K562 (cell line): Measurements from ENCODE around the gene ANO10. TPM values are rescaled to one million over a fixed set of nuclear protein-coding genes. Genes with fewer than 3 reads are reported as not detected.

ENCODE experiments used
- ATAC-seq: fragments of 200-7000 bp; cut with Tn5 transposase; 3 replicates; pipeline ENCODE4 v1.9.1; 2020; ENCODE audit warnings: moderate library complexity
- BruUV-seq: library from RNA; stranded (reverse); fragments of 400-500 nt; replicated peaks from 2 replicates; lab custom pipeline; 2021; lab: Mats Ljungman, UMichigan
- CTCF ChIA-PET: fragments of 300-600 bp; formaldehyde crosslinking; extraction: SDS; loops from one replicate; lab custom pipeline; 2021; ENCODE audit warnings: low intra/inter-chr PET ratio; lab: Yijun Ruan, JAX
- POLR2A ChIA-PET: fragments of 300-600, 350-650 bp; sonication (Branson Sonifier 250); formaldehyde crosslinking; extraction: SDS; loops from one replicate; lab custom pipeline; 2021; ENCODE audit warnings: antibody characterized with exemption, inconsistent platforms; lab: Yijun Ruan, JAX
- DNase-seq, 4 experiments: peaks; one replicate each; pipeline versions ENCODE4 v3.0.0 to v3.0.0-alpha.2; 2011 to 2018; ENCODE audit warnings: low spot score in 3 of 4, mixed read lengths in 3 of 4; ENCODE audit errors: extremely low read depth in 1 of 4
- FAIRE-seq: peaks from 2 replicates; lab custom pipeline; 2011; peaks lifted over from hg19 to GRCh38; lab: Jason Lieb, UNC
- H2AFZ ChIP-seq: 2 replicates; pipeline ENCODE4 v1.6.0; 2011; ENCODE audit warnings: low read depth, low read length, control low read depth, inconsistent platforms
- H3K27ac ChIP-seq: fragments of 200-600 bp; 3 replicates; pipeline ENCODE4 v1.8.0; 2011; ENCODE audit warnings: low read depth, mild to moderate bottlenecking, control low read depth, inconsistent platforms, low read length, moderate library complexity, mixed read lengths; ENCODE audit errors: extremely low read depth
- H3K27me3 ChIP-seq, 2 experiments: fragments of 300-600 bp in 1 of 2; 2 replicates in 1 of 2; 3 replicates in 1 of 2; pipeline versions ENCODE4 v1.6.0 to v1.8.0; 2011; ENCODE audit warnings: inconsistent platforms in 2 of 2, low read length in 2 of 2, mild to moderate bottlenecking in 1 of 2, mixed read lengths in 1 of 2, moderate library complexity in 1 of 2; ENCODE audit not compliant: control insufficient read depth in 2 of 2, insufficient read depth in 2 of 2
- H3K36me3 ChIP-seq: fragments of 300-600 bp; 3 replicates; pipeline ENCODE4 v1.8.0; 2011; ENCODE audit warnings: mild to moderate bottlenecking, low read length, inconsistent platforms; ENCODE audit not compliant: control insufficient read depth, insufficient read depth
- H3K4me1 ChIP-seq, 2 experiments: fragments of 200-600 bp in 1 of 2; replicated peaks in 1 of 2; 2 replicates in 1 of 2; 3 replicates in 1 of 2; pipeline versions ENCODE4 v1.5.1 to v1.8.0; 2011; ENCODE audit warnings: inconsistent platforms in 2 of 2, low read length in 2 of 2, mild to moderate bottlenecking in 1 of 2, mixed read lengths in 1 of 2, moderate library complexity in 1 of 2; ENCODE audit not compliant: control insufficient read depth in 2 of 2, insufficient read depth in 2 of 2
- H3K4me2 ChIP-seq: 2 replicates; pipeline ENCODE4 v1.6.1; 2011; ENCODE audit warnings: low read length, control low read depth, inconsistent platforms, mixed read lengths; ENCODE audit not compliant: insufficient read depth
- H3K4me3 ChIP-seq: fragments of 200-600 bp; sonication (generic), shearing (Covaris generic); 2 replicates; pipeline ENCODE4 v1.5.1; 2016; ENCODE audit warnings: control low read depth, inconsistent platforms
- H3K79me2 ChIP-seq: fragments of 200-600 bp; 3 replicates; pipeline ENCODE4 v1.8.0; 2011; ENCODE audit warnings: low read length, inconsistent platforms; ENCODE audit not compliant: control insufficient read depth, insufficient read depth
- H3K9ac ChIP-seq, 2 experiments: 2 replicates each; pipeline versions ENCODE4 v1.6.0 to v1.6.1; 2011; ENCODE audit warnings: low read depth in 2 of 2, low read length in 2 of 2, control low read depth in 1 of 2, inconsistent platforms in 1 of 2, mild to moderate bottlenecking in 1 of 2, mixed read lengths in 1 of 2; ENCODE audit not compliant: insufficient read depth in 1 of 2
- H3K9me1 ChIP-seq: one replicate; pipeline ENCODE4 v1.6.0; 2011; ENCODE audit warnings: inconsistent platforms, mild to moderate bottlenecking, low read length, moderate library complexity; ENCODE audit not compliant: control insufficient read depth, insufficient read depth
- H3K9me3 ChIP-seq: replicated peaks from 2 replicates; pipeline ENCODE4 v1.5.1; 2011; ENCODE audit warnings: low read depth, low read length, inconsistent platforms; ENCODE audit not compliant: control insufficient read depth, insufficient read depth
- H4K20me1 ChIP-seq: replicated peaks from 2 replicates; pipeline ENCODE4 v1.6.1; 2011; ENCODE audit warnings: low read length, inconsistent platforms, mixed read lengths; ENCODE audit not compliant: control insufficient read depth, insufficient read depth
- CTCF ChIP-seq, 3 experiments: IDR thresholded peaks in 2 of 3; conservative IDR thresholded peaks in 1 of 3; 2 replicates each; pipeline ENCODE4 v1.5.1; 2011 to 2012; ENCODE audit warnings: low read length in 3 of 3, mild to moderate bottlenecking in 3 of 3, control low read depth in 2 of 3, improper control_type of control experiment in 1 of 3, inconsistent platforms in 1 of 3, low read depth in 1 of 3, mixed read lengths in 1 of 3, moderate library complexity in 1 of 3; ENCODE audit not compliant: insufficient read depth in 2 of 3
- POLR2G ChIP-seq: fragments of 200-400 bp; formaldehyde crosslinking; IDR thresholded peaks from 2 replicates; pipeline ENCODE4 v1.6.1; 2017; ENCODE audit warnings: low read depth, mild to moderate bottlenecking, antibody characterized with exemption, low read length, moderate library complexity
- WGBS: fragments of 100-300 bp; shearing (Covaris generic); methylation state at CpG from one replicate; pipeline ENCODE4 v1.1.6; 2016; ENCODE audit warnings: low coverage, mixed read lengths; ENCODE audit not compliant: insufficient coverage; ENCODE audit errors: missing lambda C conversion rate; 5-methylcytosine and 5-hydroxymethylcytosine counted together
- in situ Hi-C: fragments of 300-500 bp; cut with MboI; formaldehyde crosslinking; loops from 4 replicates; pipeline ENCODE4 v1.15.0; 2018; ENCODE audit warnings: inconsistent platforms, mixed read lengths
- intact Hi-C: fragments of 100-400 bp; cut with micrococcal nuclease; formaldehyde crosslinking; loops from 2 replicates; pipeline ENCODE4 v1.14.2; 2022
- polyA plus RNA-seq, 8 experiments: library from polyadenylated mRNA; depleted of rRNA in 4 of 8; stranded (reverse) in 5 of 8; unstranded in 3 of 8; fragments of >200 nt; fragmentation: Nextera tagmentation in 2 of 8; fragmentation: Illumina TruSeq in 1 of 8; extraction: Ambion mirVana in 2 of 8; extraction: Trizol in 1 of 8; gene quantifications; 2 replicates each; pipeline versions ENCODE4 v1.2.1 to v1.2.3, GENCODE V29; 2011 to 2014; ENCODE audit warnings: inconsistent platforms in 1 of 8, missing spikeins in 1 of 8
- total RNA-seq, 7 experiments: library from RNA; depleted of rRNA in 6 of 7; stranded (reverse); fragments of >200 nt in 6 of 7; fragmentation: Illumina TruSeq in 2 of 7; extraction: Trizol in 2 of 7; gene quantifications; 2 replicates each; pipeline versions ENCODE4 v1.2.1 to v1.2.3, GENCODE V29; 2011 to 2021; ENCODE audit warnings: low replicate concordance in 1 of 7

Gene ANO10
- total and polyA plus RNA-seq, 9 of the 15 experiments (the other 6 are each of a cell fraction or from before 2014, with no cell fraction given) = 6.4 to 46.0 (median 32.3) TPM

GRCh38 chr3:43442872-43443395 is 178.9 kb downstream of the ANO10 start:
- ATAC-seq (peak; percentile 57; the same call in 2 of the 3 replicates), DNase-seq (no peak), FAIRE-seq (no peak)
- no peaks in the 10 kb centered on the region for H3K4me1 ChIP-seq
- POLR2A ChIA-PET = interaction anchor here (0.6 kb wide), 1 partner anchor 762 kb away, joined by 3 read pairs; no protein-coding TSS in a partner anchor
- H3K4me2 ChIP-seq = no peak overlapping the region
- H3K9me3 ChIP-seq = no peaks in the 10 kb centered on the region
- no peaks in the 10 kb centered on the region for H3K27me3 ChIP-seq
- BruUV-seq = no TSS peak
- no peak overlapping the region for H3K9ac ChIP-seq
- no peaks in the 10 kb centered on the region for H3K9me1 ChIP-seq
- CTCF ChIA-PET = no interaction called here
- H2AFZ ChIP-seq = no peak overlapping the region
- TF ChIP-seq POLR2G (no peak), CTCF (IDR thresholded peaks at IDR 0.05 in 2 of 3, conservative IDR thresholded peaks at IDR 0.05 in 1 of 3; ENCODE audit: insufficient read depth in 2 of 3, low read depth in 1 of 3, low read length in 3 of 3) (0 out of 6 replicates have a peak, but pooled peaks of 1 of the 3 experiments have one; percentile 10)
- in situ Hi-C loops = no loop called here
- no peak overlapping the region for H3K4me3 ChIP-seq
- H3K79me2 ChIP-seq = no peaks in the 10 kb centered on the region
- 29% methylated on average over 2 of the region's 2 CpGs for WGBS
- H4K20me1 ChIP-seq = no peaks in the 10 kb centered on the region
- no peak overlapping the region for H3K27ac ChIP-seq
- intact Hi-C loops = no loop called here
- no peaks in the 10 kb centered on the region; the same call in 2 of the 3 replicates for H3K36me3 ChIP-seq
